ENCODE measurements around the gene SACM1L.
A peak's percentile ranks its signal among the peaks of the same experiment; 100 is the strongest.
"Not testable (repeated sequence)": the region's sequence is repeated elsewhere in the genome, so short reads cannot be mapped to it uniquely, and the experiment has no call there.

SACM1L gene

DNA sequence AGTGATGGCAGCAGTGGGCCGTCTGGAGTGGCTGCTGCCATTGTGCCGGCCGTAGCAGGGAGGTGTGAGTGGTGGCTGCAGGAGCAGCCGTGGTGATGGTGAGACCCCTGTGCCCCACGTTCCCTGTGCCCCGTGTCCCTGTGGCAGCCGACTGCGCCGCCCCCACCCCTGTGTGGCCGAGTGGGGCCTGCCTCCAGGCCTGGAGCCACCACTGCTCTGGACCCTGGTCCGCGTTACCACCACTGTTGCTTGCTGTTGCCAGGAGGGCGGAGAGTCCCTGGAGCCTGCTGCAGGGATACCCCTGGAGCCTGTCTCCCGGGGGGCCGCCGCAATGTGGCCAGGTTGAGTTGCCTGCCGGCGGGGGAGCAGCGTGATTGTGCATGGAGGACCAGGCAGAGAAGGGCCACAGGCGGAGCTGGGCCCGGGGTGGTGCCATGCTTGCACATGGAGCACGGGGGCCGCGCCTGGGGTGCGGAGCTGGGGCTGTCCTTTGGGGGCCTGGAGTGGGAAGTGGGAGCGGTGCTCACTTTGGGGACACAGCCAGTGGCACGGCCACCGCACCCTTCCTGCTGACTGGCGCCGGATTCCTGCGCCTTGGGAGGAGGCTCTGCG is 57.1 kb downstream of the SACM1L start:
- no peak for DNase-seq

DNA sequence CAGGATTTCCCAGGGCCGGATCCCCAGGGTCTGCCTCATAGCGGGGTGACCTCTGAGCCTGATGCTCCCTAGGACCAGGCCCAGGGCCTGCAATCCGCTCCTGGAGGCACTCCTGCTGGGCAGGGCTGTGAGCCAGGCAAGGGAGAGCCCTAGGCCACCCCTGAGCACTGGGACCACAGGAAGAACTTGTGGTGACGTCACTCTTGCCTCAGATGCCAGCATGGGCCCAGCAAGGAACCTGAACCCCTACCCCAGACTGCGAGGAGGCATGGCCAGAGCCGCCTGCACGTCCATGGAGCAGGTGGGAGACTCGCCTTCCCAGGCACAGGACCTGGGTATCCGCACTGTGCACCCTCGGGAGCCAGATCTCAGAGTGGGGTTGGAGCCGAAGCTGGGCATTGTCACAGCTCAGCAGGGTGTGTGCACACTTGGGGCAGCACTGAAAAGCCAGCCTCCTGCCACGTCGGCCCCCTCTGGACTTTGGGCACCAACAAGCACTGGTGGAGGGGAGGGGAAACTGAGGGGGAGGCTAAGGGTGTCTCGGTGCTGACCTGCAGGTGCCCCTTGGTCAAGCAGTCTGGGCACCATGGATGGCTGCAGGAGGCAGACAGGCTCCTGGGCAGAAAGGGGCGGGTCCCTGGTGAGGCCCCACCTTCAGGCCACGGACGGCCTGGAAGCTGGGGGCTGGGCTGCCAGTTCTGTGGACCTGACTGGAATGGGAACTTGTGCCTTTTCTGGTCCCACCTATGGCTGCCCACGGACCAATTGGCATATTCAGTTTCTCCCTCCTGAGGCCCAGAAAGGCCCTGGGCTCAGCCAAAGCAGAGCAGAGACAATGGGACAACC is 57.8 kb downstream of the SACM1L start:
- no peak for DNase-seq

DNA sequence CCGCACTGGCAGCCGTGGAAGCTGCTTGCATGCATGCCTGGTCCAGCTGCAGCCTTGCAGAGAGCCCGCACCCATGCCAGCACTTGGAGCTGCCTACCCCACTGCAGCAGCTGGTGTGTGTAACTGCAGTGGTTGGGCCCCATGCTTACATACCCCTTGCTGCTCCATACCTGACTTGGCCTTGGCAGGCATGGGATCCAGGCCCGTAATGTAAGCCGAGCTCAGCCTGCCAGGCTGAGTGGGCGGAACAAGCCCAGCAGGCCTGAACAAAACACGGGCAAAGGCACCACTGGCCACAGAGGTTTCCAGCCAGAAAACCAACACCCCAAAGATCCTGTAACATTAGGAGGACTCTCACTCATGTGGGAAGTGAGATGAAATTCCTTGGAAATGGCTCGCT is 58.9 kb downstream of the SACM1L start:
- no peak for DNase-seq

DNA sequence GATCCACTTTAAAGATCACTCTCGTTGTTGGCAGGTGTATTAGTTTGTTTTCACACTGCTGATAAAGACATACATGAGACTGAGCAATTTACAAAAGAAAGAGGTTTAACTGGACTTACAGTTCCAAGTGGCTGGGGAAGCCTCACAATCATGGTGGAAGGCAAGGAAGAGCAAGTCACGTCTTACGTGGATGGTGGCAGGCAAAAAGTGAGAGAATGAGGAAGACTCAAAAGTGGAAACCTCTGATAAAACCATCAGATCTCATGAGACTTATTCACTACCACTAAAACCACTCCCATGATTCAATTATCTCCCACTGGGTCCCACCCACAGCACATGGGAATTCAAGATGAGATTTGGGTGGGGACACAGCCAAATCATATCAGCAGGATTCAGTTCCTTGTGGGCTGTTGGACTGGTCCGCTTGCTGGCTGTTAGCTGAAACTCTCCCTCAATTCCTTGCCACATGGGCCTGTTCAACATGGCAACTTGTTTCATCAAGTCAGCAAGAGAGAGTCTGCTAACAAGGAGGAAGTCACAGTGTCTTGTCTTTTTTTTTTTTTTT is 59.9 kb downstream of the SACM1L start:
- not testable (repeated sequence) for DNase-seq

DNA sequence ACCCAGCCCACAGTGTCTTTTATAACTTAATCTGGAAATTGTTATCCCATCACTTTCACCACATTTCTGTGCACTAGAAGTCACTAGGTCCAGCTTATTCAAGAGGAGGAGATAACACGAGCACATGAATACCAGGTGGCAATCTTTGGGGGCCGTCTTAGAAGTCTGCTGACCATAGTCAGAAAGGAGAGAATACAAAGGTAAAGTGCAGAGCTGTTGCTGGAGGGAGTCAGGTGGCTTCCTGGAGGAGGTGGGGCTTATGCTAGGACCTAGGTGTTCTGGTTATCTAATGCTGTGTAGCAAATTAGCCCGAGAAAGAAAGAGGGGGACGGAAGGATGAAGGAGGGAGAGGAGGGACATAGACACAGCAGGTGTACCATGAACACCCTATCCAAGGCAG is 60.7 kb downstream of the SACM1L start:
- no peak for DNase-seq

DNA sequence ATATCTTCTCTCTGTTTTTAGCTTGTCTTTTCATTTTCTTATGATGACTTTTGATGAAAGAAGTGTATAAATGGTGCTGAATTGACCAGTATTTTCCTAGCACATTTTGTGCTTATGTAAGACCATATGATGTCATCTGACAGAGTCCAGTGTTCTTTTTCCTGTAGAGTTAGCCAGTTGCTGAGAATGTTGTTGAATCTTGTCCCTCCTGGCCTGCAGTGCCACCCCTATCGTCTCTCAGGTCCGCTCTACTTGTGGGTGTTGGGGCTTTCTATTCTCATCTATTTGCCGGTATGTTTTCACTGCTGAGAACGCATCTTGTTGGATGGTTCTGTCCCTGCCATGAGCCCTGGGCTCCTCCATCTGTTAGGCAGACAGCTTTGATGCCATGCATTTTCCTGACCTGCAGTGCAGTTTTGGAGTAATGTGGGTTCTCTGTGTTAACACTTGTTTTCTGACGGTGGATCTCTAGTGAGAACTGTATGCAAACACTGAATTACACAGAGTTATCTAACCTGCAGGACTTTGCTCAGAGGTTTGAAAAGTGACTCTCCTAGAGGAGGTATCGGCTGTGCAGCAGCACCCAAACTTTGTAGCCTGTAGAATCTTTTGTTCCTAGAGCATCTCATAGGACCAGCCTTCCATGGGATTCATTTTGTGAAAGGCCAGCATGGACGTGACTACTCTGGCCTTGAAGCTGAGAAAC is 62.5 kb downstream of the SACM1L start:
- no peak for DNase-seq

DNA sequence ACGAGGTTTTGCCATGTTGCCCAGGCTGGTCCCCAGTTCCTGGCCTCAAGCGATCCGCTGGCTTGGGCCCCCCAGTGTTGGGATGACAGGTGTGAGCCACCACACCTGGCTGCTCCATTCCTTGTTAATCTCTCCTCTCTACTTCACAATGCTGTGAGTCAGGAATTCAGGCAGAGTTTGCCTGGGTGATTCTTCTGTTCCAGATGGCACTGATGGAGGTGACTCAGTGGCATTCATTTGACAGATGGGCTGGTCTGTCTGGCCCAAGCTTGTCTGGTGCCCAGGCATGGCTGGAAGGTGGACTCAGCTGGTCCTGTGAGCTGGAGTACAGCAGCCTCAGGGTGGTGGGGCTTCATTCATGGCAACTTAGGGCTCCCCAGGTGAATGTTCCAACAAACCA is 63.9 kb downstream of the SACM1L start:
- no peak for DNase-seq

DNA sequence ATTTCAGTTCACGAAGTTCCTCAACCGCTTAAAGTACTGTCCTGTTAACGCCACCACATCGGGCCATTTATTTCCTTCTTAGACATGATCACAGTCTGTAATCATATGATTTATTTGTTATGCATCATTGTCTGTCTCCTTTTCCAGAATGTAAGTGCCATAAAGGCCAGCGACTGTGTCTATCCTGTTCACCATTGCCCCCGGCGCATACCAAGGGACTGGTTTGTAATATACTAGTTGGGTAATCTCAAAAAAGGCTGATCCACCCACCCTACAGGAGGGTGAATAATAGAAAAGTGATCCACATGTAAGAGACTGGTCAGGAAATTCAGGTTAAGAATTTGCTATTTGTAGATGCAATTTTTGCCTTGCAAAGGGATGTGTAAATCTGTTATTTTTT is 65.3 kb downstream of the SACM1L start:
- DNase-seq = no peak

DNA sequence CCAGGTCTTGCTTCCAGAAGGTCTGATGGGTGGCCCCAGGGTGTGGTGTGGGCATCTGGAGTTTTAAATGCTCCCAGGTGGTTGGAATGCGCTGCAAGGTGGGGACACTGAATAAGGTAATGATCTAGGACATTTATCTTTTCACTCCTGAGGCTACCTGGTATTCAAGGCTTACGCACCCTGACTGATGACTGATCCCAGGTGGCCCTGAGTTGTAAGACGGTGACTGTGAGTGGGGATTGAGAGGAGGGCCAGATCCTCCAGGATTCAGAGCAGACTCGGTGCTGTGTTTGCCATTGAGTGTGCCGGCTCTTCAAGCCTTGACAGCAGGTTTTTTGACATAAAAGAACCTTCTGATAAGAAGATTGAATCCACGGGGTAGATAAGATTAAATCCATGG is 66.9 kb downstream of the SACM1L start:
- DNase-seq = no peak

DNA sequence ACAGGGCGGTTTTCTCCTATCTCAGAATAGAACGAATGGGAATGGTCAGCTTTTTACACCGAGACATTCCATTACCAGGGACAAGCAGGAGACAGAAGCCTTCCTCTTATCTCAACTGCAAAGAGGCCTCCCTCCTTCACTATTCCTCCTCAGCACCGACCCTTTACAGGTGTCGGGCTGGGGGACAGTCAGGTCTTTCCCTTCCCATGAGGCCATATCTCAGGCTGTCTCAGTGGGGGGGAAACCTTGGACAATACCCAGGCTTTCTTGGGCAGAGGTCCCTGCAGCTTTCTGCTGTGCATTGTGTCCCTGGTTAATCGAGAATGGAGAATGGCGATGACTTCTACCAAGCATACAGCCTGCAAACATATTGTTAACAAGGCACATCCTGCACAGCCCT is 67.9 kb downstream of the SACM1L start:
- not testable (repeated sequence) for DNase-seq

DNA sequence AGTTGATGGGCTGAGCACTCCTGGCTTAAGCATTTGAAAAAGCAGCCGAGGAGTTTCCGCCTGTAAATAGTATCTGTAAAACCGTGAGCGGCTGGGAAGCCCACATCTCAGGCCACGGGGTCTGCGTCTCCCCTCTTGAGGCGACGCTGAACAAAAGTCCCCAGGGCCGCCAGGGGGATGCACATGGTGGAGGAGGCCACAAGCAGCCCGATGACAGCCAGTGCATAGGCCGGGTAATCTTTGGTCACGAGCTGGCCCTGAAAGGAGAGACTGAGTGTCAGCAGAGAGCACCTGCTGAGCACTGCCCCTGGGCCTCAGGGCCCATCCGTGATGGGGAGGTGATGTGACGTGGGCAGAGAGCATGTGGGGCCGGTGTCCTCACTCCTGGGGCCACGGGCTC is 69.7 kb downstream of the SACM1L start:
- no peak for DNase-seq

DNA sequence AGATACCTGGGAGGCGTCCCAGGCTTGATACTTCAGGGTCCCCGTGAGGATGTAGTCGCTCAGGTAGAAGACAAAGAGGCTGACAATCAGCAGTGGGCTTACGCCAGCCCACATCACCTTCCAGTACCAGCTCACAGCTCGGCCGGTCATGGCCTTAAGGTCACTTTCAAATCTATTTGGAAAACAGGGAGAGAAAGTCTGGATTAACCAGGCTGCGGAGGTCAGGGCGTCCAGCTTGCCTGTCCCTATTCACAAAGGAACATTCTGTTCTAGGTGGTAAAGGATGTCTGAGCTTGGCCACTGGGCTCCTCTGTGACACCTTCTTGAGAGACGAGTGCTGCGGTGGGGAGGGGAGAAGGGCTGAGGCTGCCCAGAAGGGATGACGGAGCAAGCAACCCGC is 70.7 kb downstream of the SACM1L start:
- no peak for DNase-seq

DNA sequence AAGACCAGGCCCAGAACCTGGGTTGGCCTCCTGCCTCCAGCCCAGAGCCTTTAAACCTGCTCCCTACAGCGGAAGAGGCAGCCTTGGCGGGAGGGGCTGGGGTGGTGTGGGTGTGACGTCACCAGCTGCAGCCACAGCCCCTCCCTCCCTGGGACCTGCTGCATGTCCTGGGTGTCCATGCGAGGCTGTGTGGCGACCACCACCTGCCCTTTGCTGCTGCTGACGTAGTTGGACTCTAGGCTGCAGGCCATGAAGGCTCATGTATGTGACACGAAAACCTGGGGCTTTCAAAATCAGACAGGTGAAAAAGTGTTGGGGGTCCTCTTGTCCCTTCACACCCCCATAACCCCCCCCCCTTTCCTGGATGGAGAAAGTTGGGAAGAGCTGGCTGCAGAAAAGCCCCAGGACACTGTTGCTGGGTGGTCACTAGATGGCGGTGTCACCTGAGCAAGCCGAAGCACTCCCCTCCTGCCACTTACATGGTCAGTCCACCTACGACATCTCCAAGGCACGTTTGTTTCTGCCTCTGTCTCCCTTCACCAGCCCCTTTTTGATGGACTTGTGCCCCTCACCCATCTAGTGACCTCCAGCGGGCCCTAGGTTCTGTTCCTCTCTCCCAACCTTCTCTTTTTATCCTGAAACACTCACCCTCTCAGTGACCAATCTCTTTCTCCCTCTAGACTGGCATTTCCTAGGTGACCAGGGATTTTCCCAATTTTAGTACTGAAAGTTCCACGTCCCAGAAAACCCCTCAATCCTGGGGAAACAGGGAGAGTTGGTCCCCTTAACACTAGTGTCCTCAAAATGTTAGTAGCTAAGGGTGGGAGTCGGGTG is 71.9 kb downstream of the SACM1L start:
- DNase-seq = peak in 1 of 2 experiments; percentile 48

DNA sequence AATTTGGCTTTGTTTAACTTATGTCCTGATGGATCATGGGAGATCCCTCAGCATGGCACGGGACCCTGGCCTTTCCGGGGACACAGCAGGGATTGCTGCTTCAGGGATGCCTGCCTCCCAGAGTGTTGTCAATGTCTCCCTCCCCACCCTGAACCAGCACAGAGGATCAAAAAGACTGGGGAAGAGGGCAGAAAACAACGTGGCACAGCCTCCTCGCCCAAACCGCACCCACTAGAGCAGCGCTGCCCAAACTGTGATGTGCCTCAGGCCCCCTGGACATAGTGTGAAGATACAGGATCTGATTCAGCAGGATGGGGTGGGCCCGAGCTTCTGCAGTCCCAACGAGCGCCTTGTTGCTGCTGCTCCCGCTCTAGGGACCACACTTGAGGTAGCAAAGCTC is 72.6 kb downstream of the SACM1L start:
- DNase-seq = no peak

DNA sequence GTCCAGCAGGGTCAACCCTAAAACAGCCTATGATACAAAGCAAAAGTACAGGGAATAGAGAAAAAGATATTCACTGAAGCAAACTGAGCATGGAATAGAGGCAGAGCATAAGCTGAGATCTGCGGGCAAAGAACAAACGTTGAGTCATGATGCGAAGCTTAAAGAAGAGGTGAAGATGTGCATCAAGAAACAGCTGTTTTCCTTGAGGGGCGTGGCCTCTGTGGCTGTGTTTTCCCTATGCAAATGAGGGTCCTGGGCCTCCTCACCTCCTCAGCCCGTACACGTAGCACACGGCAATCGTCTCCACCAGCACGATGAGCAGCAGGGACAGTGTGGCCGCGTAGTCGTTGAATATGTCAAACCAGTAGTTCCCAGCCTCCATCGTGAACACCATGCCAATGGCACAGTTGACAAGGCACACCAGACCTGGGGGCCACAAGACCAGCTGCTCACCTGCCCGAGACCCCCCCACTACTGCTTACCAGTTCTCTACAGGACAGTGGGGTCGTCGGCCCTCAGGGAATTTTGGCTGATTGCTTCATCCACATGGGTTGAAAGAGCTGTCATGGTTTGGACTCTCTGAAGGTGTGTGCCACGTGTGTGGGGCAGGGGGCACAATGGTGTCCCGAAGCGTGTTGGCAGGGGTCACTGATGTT is 73.6 kb downstream of the SACM1L start:
- no peak for DNase-seq

DNA sequence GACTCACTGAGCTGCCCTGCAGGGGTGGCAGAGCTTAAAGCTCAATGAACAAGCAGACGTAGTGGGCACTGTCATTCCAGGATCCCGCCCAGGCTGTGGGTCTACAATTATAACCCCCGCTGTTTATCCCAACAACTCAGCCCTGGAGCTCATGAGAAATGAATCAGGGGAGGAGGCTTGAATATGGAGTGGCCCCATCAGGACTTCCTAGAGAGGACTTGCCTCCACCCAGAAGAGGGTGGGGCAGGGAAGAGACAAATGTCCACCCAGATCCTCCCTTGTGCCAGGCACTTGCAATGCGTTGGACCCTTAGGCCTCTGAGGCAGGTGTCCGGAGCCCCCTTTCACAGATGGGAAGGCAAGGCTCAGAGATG is 74.1 kb downstream of the SACM1L start:
- DNase-seq = no peak

DNA sequence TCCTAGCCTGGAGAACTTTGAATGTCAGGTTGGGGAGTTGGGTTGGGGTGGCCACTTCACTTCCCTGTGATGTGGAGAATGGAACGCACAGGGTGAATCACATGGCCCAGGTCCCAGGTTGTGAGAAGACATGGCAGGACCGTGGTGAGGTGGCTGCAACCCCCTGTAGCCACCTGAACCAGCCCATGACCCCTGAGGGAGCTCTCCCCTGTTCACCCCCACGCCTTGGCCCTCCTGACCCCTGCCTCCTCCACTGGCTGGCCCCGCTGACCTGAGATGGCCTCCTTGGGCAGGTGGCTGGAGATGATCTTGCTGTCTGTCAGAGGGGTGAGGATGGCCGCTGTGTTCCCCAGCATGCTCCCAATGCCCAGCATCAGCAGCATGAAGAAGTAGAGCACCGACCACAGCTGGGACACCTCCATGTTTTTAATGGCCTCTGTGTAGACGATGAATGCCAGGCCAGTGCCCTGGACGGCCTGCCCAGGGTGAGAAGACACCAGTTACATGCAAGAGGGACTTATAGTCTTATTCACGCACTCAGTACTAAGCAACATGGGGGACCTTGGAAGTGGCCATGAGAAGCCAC is 76.2 kb downstream of the SACM1L start:
- no peak for DNase-seq

DNA sequence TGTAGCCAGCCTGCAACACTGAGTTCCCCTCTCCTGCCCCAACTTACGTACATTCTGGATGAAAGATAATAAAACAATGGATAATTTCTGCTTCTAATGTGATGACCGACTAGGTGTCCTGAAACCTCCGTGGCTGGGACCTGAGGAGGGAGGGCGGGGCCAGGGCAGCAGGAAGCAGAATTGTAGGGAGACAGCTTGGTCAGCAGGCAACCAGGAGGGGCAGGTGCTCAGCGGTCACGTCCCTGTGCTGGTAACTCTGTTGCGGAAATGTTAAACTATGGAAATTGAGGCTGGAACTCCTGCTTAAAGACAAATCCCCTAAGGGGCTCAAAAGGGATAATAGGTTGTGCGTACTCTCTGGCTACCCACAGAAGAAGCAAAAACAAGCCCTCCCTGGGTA is 76.8 kb downstream of the SACM1L start:
- DNase-seq = no peak

DNA sequence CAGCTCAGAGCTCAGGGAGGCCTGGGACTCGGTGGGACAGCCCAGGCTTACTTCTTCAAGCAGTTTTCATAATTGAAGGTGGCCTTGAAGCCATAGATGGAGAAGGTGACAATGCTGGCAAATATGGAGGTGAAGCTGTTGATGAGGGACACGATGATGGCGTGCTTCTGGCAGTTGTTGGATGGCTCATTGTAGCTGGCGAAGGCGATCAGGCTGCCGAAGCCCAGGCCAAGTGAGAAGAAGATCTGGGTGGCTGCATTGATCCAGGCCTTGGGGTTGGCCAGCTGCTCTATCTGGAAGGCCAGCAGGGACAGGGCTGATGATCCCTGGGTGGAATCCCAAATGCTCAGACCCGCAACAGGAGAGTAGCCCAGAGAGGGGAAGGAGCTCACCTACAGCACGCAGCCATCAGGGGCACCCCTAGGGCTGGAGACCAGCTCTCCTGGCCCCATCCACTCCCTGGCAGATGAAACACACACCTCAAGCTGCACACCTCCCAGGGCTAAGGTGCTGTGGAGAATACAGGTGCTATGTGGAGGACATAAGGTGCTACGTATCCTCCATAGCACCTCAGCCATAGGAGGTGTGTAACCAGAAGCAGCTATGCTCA is 82.1 kb downstream of the SACM1L start:
- no peak for DNase-seq

DNA sequence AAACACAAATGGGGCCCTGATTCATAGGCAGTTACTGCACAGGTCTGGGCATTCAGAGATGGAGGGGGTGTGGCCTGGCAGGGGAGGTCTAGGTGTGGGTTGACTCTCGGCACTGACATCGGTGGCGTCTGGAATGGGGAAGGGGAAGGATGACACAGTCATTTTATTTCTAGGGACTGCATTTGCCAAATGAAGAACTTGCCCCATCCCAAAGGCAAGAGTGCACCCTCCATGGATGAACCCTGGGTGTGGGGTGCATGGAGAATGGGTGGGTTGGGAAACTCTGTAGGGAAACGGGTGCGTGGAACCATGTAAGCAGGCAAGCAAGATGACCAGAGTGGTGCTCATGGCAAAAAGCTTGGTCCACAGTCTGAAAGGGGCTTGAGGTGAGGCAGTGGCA is 82.6 kb downstream of the SACM1L start:
- DNase-seq = no peak

DNA sequence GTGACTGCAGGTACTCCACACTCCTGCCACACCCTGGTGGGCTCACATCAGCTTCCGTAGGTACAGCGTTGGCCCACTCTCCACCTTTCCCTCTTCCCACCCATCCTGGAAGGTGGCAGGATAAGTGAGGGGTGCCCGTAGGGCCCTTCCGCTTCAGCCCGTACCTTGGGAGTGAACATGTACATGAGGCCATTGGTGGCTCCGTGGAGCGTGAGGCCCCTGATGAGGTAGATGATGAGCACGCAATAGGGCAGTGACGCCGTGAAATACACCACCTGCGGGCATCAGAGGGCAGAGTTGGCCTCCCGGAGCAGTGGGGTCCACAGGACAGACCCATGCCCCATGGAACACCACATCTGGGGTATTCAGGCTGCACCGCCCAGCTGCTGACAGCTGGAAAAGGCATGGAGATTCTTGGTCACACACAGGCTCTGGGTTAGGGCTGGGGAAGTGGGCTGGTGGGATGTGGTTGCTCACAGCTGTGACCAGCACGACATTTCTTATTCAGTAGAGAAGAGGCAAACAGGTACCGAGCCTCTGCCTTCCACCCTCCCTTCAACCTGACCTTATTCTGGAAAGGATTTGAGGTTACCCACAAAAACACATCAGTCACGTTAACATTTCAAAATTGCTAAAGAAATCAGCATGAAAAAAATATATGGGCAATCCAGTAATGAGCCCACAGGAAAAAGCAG is 83.3 kb downstream of the SACM1L start:
- DNase-seq = no peak
